CMK (cell line): ENCODE data around the gene PLAU.
"Not testable (repeated sequence)": the region's sequence is repeated elsewhere in the genome, so short reads cannot be mapped to it uniquely, and the experiment has no call there.

Source experiments
- DNase-seq: peaks from one replicate; pipeline ENCODE4 v3.0.0-alpha.2; 2010; ENCODE audit warnings: low read depth

The PLAU gene

DNA sequence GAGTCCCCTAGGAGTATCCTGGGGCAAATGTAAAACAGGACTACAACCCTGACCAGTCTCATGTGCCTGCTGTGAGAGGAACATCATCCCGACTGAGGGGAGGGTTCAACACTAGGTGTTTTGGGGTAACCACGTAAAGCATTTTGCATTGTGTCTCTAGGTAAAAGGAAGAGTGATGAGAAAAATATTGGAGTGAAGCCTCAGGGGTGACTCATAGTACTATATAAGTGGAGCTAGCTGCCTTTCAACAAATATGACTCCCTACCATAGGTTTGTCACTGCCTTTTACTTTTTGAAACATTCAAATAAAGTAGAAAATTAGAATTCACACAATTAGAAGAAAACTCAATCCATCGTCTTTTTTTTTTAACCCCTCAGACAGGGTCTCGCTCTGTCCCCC is 34.0 kb upstream of the PLAU start:
- no peak for DNase-seq

DNA sequence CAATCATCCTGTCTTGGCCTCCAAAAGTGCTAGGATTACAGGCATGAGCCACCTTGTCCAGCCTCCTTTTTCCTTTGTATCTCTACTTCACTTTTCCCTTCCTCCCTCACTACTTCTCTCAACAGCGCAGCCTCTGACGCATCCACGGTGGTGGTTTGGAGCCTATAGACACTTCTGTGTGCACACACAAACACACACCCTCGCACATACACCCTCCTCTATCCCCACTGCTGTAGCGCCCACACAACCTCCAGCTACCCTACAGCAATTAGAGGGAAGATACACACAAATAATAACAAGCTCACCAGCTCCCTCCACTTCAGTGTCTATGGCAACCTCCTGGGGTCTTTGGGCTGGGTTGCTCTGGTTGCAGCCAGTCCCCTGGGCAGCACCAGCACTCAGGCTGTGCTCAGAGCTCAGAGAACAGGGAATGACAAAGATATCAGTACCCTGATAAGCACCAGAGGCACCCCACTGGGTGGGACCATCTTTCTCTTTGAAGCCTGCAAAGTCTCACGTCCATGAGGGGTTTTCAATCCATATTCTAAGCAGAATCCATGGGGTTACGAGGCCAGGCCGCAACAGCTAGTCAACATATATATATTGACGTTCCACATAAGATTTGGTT is 33.3 kb upstream of the PLAU start:
- DNase-seq = no peak

GRCh38 chr10:73878365-73878764 is 32.6 kb upstream of the PLAU start:
- no peak for DNase-seq

- DNase-seq = peak; percentile 71
Measured at GRCh38 chr10:73879296-73880173, 31.4 kb upstream of the PLAU start.

DNA sequence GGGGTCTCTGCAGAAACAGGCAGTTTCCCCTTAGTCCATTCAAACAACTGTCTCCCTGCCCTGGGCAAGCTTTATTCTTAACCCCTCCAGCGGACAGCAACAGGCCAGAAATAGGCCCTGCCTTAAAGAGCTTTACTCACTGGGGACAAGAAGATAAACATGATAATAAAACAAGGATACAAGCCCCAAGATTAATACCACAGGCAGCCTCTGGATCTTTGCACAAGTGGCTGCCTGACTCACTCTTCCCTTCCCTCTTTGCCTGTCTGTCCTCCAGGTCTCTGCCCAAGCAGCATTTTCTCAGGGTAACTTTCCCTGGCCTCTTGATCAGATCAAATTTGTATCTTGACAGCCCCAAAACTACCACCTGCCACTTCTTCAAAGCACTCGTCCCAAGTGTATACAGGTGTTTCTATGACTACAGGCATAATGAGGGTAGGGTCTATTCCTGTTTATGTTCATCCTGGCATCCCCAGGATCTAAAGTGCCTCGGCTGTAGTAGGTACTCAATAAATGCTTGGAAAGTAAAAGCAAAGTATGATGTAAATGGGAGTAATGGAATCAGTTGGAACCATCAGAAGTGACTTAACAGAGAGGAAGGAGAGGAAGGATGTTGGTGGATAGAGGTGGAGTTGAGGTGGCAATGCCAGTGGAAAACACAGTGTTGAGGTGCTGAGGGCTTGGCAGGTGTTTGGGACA is 29.6 kb upstream of the PLAU start:
- DNase-seq = no peak

GRCh38 chr10:73884017-73884416 is 26.9 kb upstream of the PLAU start:
- DNase-seq = no peak

- DNase-seq = no peak
Measured at GRCh38 chr10:73886085-73886529, 24.8 kb upstream of the PLAU start.

GRCh38 chr10:73886661-73887293 is 24.2 kb upstream of the PLAU start:
- no peak for DNase-seq

GRCh38 chr10:73887294-73888039 is 23.5 kb upstream of the PLAU start:
- DNase-seq = no peak

DNA sequence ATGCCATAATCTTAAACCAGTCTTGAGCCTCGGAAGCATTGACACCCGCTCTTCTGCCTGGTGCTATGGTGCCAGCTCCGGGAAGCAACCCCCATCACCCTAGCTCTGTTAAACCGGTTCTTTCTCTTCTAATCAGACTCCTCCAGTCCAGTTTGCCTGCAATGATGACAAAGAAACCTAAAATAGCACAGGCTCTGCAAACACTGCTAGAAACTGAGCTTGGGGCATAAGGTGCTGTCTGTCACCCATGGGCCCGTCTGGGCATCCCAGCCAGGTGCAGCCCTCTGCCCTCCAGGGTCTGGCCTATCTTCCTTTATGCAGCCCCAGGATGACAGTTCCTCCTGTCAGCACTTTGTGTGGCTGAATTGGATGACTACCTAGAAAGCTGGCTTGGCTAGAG is 22.4 kb upstream of the PLAU start:
- no peak for DNase-seq

DNA sequence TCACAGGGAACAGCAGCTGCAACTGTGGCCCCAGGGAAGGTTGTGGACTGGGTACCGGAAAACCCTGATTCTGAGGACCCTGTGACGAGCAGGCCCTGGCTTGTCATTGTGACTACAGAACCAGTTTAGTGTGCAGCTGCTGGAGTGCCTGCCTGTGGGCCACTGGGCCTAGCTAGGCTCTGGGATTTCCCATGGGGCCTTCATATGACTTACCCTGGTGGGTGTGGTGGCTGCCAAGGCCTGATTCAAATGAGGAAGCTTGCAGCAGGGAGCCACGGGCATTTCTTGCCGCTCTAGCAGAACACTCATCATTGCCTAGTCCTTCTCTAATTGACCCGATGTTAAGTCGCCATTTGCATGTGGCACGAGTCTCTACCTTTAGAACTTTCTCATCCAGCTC is 21.9 kb upstream of the PLAU start:
- DNase-seq = no peak

- not testable (repeated sequence) for DNase-seq
Measured at GRCh38 chr10:73889416-73889815, 21.5 kb upstream of the PLAU start.

DNA sequence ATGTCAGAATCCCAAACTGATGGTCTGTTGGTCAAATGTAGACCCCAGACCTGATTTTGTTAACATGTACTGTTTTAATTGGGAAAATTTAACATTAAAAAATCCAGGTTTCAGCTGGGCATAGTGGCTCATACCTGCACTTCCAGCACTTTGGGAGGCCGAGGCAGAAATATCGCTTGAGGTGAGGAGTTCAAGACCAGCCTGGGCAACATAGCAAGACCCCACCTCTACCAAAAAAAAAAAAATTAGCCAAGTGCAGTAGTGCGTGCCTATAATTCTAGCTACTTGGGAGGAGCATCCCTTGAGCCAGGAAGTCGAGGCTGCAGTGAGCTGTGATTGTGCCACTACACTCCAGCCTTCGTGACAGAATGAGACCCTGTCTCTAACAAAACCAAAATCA is 20.7 kb upstream of the PLAU start:
- DNase-seq = no peak

DNA sequence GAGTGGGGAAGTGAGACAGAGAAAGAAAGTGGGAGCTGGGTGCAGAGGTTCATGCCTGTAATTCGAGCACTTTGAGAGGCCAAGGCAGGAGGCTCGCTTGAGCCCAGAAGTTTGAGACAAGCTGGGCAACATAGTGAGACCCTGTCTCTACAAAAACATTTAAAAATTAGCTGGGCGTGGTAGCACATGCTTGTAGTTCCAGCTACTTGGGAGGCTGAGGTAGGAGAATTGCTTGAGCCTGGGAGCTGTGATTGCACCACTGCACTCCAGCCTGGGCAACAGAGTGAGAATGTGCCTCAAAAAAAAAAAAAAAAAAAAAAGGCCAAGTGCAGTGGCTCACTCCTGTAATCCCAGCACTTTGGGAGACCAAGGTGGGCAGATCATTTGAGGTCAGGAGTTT is 20.1 kb upstream of the PLAU start:
- not testable (repeated sequence) for DNase-seq

DNA sequence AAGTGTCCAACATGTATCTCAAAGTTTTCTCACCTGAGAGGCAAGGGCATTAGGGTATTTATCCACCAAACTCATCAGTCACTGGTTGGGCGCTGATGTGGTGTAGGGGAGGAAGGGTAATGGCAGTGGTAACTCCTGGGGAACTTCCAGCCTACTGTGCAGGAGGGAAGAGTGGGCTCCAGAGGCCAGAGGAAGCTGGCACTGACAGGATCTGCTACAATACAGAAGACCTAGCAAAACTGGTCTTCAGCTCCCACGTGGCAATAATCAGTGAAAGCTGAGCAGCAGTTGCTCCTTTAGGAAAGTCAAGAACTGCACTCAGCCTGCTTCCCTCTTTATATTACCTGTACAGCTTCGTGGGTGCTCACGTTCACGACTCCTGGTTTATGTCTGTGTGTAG is 19.4 kb upstream of the PLAU start:
- DNase-seq = no peak

GRCh38 chr10:73892310-73893030 is 18.5 kb upstream of the PLAU start:
- no peak for DNase-seq

GRCh38 chr10:73893426-73893825 is 17.5 kb upstream of the PLAU start:
- no peak for DNase-seq

GRCh38 chr10:73894245-73894971 is 16.5 kb upstream of the PLAU start:
- DNase-seq = no peak

GRCh38 chr10:73895381-73895780 is 15.6 kb upstream of the PLAU start:
- DNase-seq = not testable (repeated sequence)

DNA sequence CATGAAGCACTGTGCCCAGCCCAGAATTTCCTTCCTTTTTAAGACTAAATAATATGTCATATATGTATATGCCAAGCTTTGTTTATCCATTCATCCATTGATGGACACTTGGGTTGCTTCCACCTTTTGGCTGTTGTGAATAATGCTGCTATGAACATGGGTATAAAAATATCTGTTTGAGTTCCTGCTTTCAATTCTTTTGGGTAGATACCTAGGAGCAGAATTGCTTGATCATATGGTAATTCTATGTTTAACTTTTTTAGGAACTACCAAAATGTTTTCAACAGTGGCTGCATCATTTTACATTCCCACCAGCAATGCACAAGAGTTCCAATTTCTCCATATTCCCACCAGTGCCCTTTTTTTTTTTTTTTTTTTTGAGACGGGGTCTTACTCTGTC is 13.2 kb upstream of the PLAU start:
- DNase-seq = no peak
